B cell (primary cell): ENCODE results near the gene SDCCAG8. TPM values are rescaled to one million over a fixed set of nuclear protein-coding genes. Genes with fewer than 3 reads are reported as not detected.

Source experiments
- ATAC-seq: fragments of 200-7000 bp; cut with Tn5 transposase; one replicate; pipeline ENCODE4 v1.10.0; 2021; ENCODE audit warnings: low read depth, mild to moderate bottlenecking, moderate number of reproducible peaks, moderate library complexity
- CTCF ChIA-PET: fragments of 350-600 bp; sonication (Branson Sonifier 250); formaldehyde crosslinking; loops from one replicate; lab custom pipeline; 2021; ENCODE audit warnings: antibody characterized with exemption, inconsistent platforms; lab: Charles Lee
- POLR2A ChIA-PET: fragments of 350-600 bp; sonication (Branson Sonifier 250); formaldehyde crosslinking; loops from one replicate; lab custom pipeline; 2021; ENCODE audit warnings: antibody characterized with exemption; lab: Charles Lee
- DNase-seq: peaks from one replicate; pipeline ENCODE4 v3.0.0; 2013
- H2AFZ ChIP-seq: 2 replicates; pipeline ENCODE4 v1.6.1; 2012; ENCODE audit warnings: mild to moderate bottlenecking, low read depth, low read length; ENCODE audit not compliant: insufficient read depth, poor library complexity, severe bottlenecking
- H3K27ac ChIP-seq, 2 donors: 1 replicate in 1 of 2; 2 replicates in 1 of 2; pipeline ENCODE4 v1.5.1; 2012 to 2013; ENCODE audit warnings: low read length in 2 of 2, mild to moderate bottlenecking in 2 of 2, moderate library complexity in 1 of 2
- H3K27me3 ChIP-seq, 4 experiments: fragments of 200-600 bp in 1 of 4; sonication (generic) in 1 of 4; replicated peaks in 1 of 4; 1 replicate in 2 of 4; 2 replicates in 2 of 4; pipeline versions ENCODE4 v1.6.1 to v1.7.0; 2013 to 2016; ENCODE audit warnings: low read length in 3 of 4, mild to moderate bottlenecking in 2 of 4, mixed read lengths in 1 of 4, moderate library complexity in 1 of 4; ENCODE audit not compliant: insufficient read depth in 4 of 4, control insufficient read depth in 3 of 4; ENCODE audit errors: control extremely low read depth in 1 of 4
- H3K36me3 ChIP-seq, 2 experiments: replicated peaks in 1 of 2; 1 replicate in 1 of 2; 2 replicates in 1 of 2; pipeline versions ENCODE4 v1.6.1 to v1.7.1; 2013; ENCODE audit warnings: low read length in 1 of 2; ENCODE audit not compliant: insufficient read depth in 2 of 2, control insufficient read depth in 1 of 2; ENCODE audit errors: control extremely low read depth in 1 of 2, extremely low read depth in 1 of 2
- H3K4me1 ChIP-seq, 2 donors: fragments of 200-600 bp in 1 of 2; sonication (generic) in 1 of 2; 1 replicate in 1 of 2; 2 replicates in 1 of 2; pipeline versions ENCODE4 v1.5.1 to v1.6.1; 2013 to 2017; ENCODE audit warnings: low read length in 2 of 2; ENCODE audit not compliant: control insufficient read depth in 2 of 2, insufficient read depth in 2 of 2
- H3K4me2 ChIP-seq: replicated peaks from 2 replicates; pipeline ENCODE3; 2012; ENCODE audit warnings: mild to moderate bottlenecking, low read depth, low read length; ENCODE audit not compliant: poor library complexity, severe bottlenecking
- H3K4me3 ChIP-seq, 5 experiments: fragments of 200-600 bp in 1 of 5; sonication (generic) in 1 of 5; 1 replicate in 3 of 5; 2 replicates in 2 of 5; pipeline versions ENCODE4 v1.5.1 to v1.7.0; 2011 to 2016; ENCODE audit warnings: low read length in 4 of 5, mild to moderate bottlenecking in 4 of 5, low read depth in 2 of 5, control low read depth in 1 of 5, moderate library complexity in 1 of 5; ENCODE audit not compliant: insufficient read depth in 1 of 5; ENCODE audit errors: control extremely low read depth in 1 of 5, extremely low read depth in 1 of 5
- H3K79me2 ChIP-seq: fragments of 200-600 bp; sonication (generic); one replicate; pipeline ENCODE4 v1.6.0; 2016; ENCODE audit warnings: low read length; ENCODE audit not compliant: control insufficient read depth, insufficient read depth
- H3K9ac ChIP-seq: fragments of 200-600 bp; sonication (generic); 2 replicates; pipeline ENCODE4 v1.6.1; 2017; ENCODE audit warnings: mild to moderate bottlenecking, low read length, moderate library complexity
- H3K9me3 ChIP-seq, 3 donors: one replicate each; pipeline versions ENCODE4 v1.6.1 to v1.7.1; 2013; ENCODE audit warnings: low read length in 2 of 3; ENCODE audit not compliant: control insufficient read depth in 2 of 3, insufficient read depth in 1 of 3; ENCODE audit errors: control extremely low read depth in 1 of 3
- H4K20me1 ChIP-seq: 2 replicates; pipeline ENCODE4 v1.6.0; 2012; ENCODE audit warnings: mild to moderate bottlenecking, low read length; ENCODE audit not compliant: insufficient read depth, control insufficient read depth, poor library complexity, severe bottlenecking
- H3K27ac Mint-ChIP-seq: one replicate; pipeline ENCODE4 v1.8.0; 2021; ENCODE audit warnings: mixed read lengths
- H3K27me3 Mint-ChIP-seq: one replicate; pipeline ENCODE4 v1.8.0; 2021; ENCODE audit warnings: mixed read lengths
- H3K4me1 Mint-ChIP-seq: one replicate; pipeline ENCODE4 v1.8.0; 2021; ENCODE audit warnings: mixed read lengths
- H3K4me3 Mint-ChIP-seq: one replicate; pipeline ENCODE4 v1.8.0; 2021; ENCODE audit warnings: mixed read lengths
- H3K9me3 Mint-ChIP-seq: one replicate; pipeline ENCODE4 v1.8.0; 2022; ENCODE audit warnings: mixed read lengths; ENCODE audit not compliant: insufficient read depth
- EZH2 ChIP-seq: IDR thresholded peaks from 2 replicates; pipeline ENCODE4 v1.6.1; 2012; ENCODE audit warnings: borderline replicate concordance, low read depth, mild to moderate bottlenecking, moderate library complexity, low read length; ENCODE audit not compliant: insufficient read depth, poor library complexity, severe bottlenecking
- WGBS: methylation state at CpG from one replicate; pipeline ENCODE4 v1.1.5; 2013; ENCODE audit warnings: missing lambda C conversion rate; ENCODE audit not compliant: insufficient coverage; 5-methylcytosine and 5-hydroxymethylcytosine counted together
- intact Hi-C: fragments of 100-400 bp; cut with micrococcal nuclease; formaldehyde crosslinking; loops from one replicate; pipeline ENCODE4 v1.10.0; 2022
- polyA plus RNA-seq: library from polyadenylated mRNA; depleted of rRNA; stranded (reverse); fragments of >200 nt; gene quantifications from 2 replicates; pipeline ENCODE4 v1.2.3, GENCODE V29; 2012
- total RNA-seq, 2 donors: library from RNA; stranded (reverse); fragments of 120-200 nt in 1 of 2; gene quantifications; 1 replicate in 1 of 2; 2 replicates in 1 of 2; pipeline versions ENCODE4 v1.2.3 to v1.2.4, GENCODE V29; 2013 to 2022
- TF ChIP-seq, protein P1 (sequence below): fragments of 200-600 bp; IDR thresholded peaks from one replicate; pipeline ENCODE4 v1.8.0; 2022; ENCODE audit warnings: antibody characterized with exemption, mild to moderate bottlenecking

Gene SDCCAG8
- total and polyA plus RNA-seq, 2 donors (not counting 1 experiment from before 2014, with no cell fraction given), result 37.1 to 60.7 TPM

- no peaks in the 10 kb centered on the region for H3K27me3 Mint-ChIP-seq
- Histone ChIP-seq H3K79me2 (peaks cover 83% of the 10 kb centered on the region), H3K27me3 (no peaks in the 10 kb centered on the region), H3K4me1 (peaks cover 23 to 34% of the 10 kb centered on the region in 2 donors), H3K9me3 (no peaks in the 10 kb centered on the region), H3K27ac (peak overlapping the region; percentile 68 to 97), H3K9ac (peak overlapping the region; percentile 95), H3K4me2 (peak overlapping the region; percentile 84), H3K36me3 (no peaks in the 10 kb centered on the region), H3K4me3 (peak overlapping the region; percentile 53 to 96 (median 87)), H4K20me1 (no peaks in the 10 kb centered on the region), H2AFZ (peak overlapping the region; percentile 88)
- H3K27ac Mint-ChIP-seq, result peak overlapping the region; percentile 77
- ATAC-seq (no peak), DNase-seq (peak; percentile 36)
- H3K4me1 Mint-ChIP-seq, result peaks cover 56% of the 10 kb centered on the region
- 6% methylated on average over 2 of the region's 8 CpGs for WGBS
- ChIA-PET CTCF (interaction anchor here (1.5 to 1.7 kb wide), 2 partner anchors 32 to 34 kb away, joined by 3 read pairs; no protein-coding TSS in a partner anchor), POLR2A (interaction anchor here (1.5 kb wide), 1 partner anchor 60 kb away, joined by 4 read pairs; no protein-coding TSS in a partner anchor)
- TF ChIP-seq, protein P1, sequence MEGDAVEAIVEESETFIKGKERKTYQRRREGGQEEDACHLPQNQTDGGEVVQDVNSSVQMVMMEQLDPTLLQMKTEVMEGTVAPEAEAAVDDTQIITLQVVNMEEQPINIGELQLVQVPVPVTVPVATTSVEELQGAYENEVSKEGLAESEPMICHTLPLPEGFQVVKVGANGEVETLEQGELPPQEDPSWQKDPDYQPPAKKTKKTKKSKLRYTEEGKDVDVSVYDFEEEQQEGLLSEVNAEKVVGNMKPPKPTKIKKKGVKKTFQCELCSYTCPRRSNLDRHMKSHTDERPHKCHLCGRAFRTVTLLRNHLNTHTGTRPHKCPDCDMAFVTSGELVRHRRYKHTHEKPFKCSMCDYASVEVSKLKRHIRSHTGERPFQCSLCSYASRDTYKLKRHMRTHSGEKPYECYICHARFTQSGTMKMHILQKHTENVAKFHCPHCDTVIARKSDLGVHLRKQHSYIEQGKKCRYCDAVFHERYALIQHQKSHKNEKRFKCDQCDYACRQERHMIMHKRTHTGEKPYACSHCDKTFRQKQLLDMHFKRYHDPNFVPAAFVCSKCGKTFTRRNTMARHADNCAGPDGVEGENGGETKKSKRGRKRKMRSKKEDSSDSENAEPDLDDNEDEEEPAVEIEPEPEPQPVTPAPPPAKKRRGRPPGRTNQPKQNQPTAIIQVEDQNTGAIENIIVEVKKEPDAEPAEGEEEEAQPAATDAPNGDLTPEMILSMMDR, result no peak
- TF ChIP-seq EZH2, result no peak
- peak overlapping the region; percentile 99 for H3K4me3 Mint-ChIP-seq
- H3K9me3 Mint-ChIP-seq, result no peaks in the 10 kb centered on the region
- intact Hi-C loops, result loop anchor here (10.0 kb wide), 2 partner anchors 1409 to 1719 kb away; partner anchors contain the start of genes EXO1 and KMO
Measured at GRCh38 chr1:243253211-243253925, 2.5 kb upstream of the SDCCAG8 start.

GRCh38 chr1:243253926-243254232, 2.0 kb upstream of the SDCCAG8 start:
- Histone ChIP-seq H2AFZ (peak overlapping the region; percentile 88), H3K9ac (peak overlapping the region; percentile 95), H3K4me1 (peaks cover 19 to 29% of the 10 kb centered on the region in 2 donors), H4K20me1 (no peaks in the 10 kb centered on the region), H3K4me2 (peak overlapping the region; percentile 84), H3K4me3 (peak overlapping the region; percentile 53 to 96 (median 87)), H3K9me3 (no peaks in the 10 kb centered on the region), H3K79me2 (peaks cover 83% of the 10 kb centered on the region), H3K27me3 (no peaks in the 10 kb centered on the region), H3K27ac (peak overlapping the region; percentile 68 to 97), H3K36me3 (no peaks in the 10 kb centered on the region)
- intact Hi-C loops, result loop anchor here (2.0 to 10.0 kb wide), 3 partner anchors 59 to 1719 kb away; partner anchors contain the start of genes EXO1 and KMO
- peak overlapping the region; percentile 99 for H3K4me3 Mint-ChIP-seq
- ChIA-PET CTCF (interaction anchor here (1.5 to 1.7 kb wide), 2 partner anchors 33 kb away, joined by 3 read pairs; no protein-coding TSS in a partner anchor), POLR2A (interaction anchor here (1.5 kb wide), 1 partner anchor 59 kb away, joined by 4 read pairs; no protein-coding TSS in a partner anchor)
- TF ChIP-seq EZH2, result no peak
- TF ChIP-seq, protein P1, result no peak
- DNase-seq, result no peak
- H3K27me3 Mint-ChIP-seq, result no peaks in the 10 kb centered on the region
- peak overlapping the region; percentile 77 for H3K27ac Mint-ChIP-seq
- WGBS, result 7% methylated on average over 3 of the region's 4 CpGs
- H3K9me3 Mint-ChIP-seq, result no peaks in the 10 kb centered on the region
- ATAC-seq, result no peak
- H3K4me1 Mint-ChIP-seq, result peaks cover 53% of the 10 kb centered on the region
